ENCODE results near the gene TTC9B.
"Not testable (repeated sequence)": the region's sequence is repeated elsewhere in the genome, so short reads cannot be mapped to it uniquely, and the experiment has no call there.

Gene TTC9B

DNA sequence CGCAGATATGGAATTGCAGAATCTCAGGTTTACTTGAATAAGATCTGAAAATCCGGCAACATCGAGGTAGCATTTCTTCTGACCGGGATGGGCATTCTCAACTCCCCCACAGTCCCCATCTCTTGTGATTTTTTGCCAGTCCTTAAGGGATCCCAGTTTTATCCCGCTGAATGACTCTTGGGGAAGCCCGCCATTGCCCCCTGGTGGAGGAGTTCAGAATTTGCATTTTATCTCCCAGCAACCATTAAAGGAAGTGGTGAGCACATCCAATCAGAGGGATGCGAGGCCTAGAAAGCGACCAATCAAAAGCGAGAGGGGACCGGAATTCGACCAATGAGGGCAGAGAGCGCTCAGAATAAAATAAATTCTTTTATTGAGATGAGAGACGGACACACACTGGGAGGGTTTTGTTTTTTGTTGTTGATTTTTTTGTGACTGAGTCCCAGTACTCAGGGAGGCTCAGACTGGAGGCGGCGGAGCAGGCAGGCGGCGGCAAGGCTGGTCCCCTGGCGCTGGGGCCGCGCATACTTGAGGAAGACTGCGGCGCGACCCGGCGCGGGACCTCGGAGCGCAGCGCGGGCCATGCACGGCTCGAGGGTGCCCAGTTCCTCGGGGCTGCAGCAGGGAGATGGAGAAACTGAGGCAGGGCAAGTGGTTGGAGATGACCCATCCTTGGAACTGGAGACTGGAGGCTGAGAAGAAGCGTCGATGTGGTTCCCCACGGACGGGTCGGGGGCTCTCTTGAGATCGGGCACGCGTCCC lies 3.9 kb upstream of the TTC9B start:
- Histone ChIP-seq H3K4me2 (ENCODE audit: low read length) (no peak overlapping the region), H3K36me3 (ENCODE audit: insufficient read depth, low read length) (no peaks in the 10 kb centered on the region), H3K27me3 (ENCODE audit: insufficient read depth, low read length) (no peaks in the 10 kb centered on the region), H3K9me2 (ENCODE audit: low read depth, low read length) (no peaks in the 10 kb centered on the region), H3K9ac (ENCODE audit: low read length) (no peak overlapping the region), H4K20me1 (ENCODE audit: insufficient read depth, low read length) (no peaks in the 10 kb centered on the region), H3K27ac (ENCODE audit: low read depth, low read length, poor library complexity, severe bottlenecking) (no peak overlapping the region), H3K9me3 (ENCODE audit: low read length) (no peaks in the 10 kb centered on the region), H3K4me3 (ENCODE audit: low read depth, low read length, poor library complexity, severe bottlenecking) (no peak overlapping the region), H2AFZ (ENCODE audit: low read length) (no peak overlapping the region), H3K79me2 (ENCODE audit: insufficient read depth, low read length) (no peaks in the 10 kb centered on the region), H3F3A (ENCODE audit: insufficient read depth, low read length) (no peaks in the 10 kb centered on the region), H3K4me1 (ENCODE audit: insufficient read depth, low read length, severe bottlenecking) (no peaks in the 10 kb centered on the region)
- no peak for TF ChIP-seq EZH2 (IDR thresholded peaks at IDR 0.05; ENCODE audit: borderline replicate concordance, low read length)
- TF ChIP-seq, protein P1, sequence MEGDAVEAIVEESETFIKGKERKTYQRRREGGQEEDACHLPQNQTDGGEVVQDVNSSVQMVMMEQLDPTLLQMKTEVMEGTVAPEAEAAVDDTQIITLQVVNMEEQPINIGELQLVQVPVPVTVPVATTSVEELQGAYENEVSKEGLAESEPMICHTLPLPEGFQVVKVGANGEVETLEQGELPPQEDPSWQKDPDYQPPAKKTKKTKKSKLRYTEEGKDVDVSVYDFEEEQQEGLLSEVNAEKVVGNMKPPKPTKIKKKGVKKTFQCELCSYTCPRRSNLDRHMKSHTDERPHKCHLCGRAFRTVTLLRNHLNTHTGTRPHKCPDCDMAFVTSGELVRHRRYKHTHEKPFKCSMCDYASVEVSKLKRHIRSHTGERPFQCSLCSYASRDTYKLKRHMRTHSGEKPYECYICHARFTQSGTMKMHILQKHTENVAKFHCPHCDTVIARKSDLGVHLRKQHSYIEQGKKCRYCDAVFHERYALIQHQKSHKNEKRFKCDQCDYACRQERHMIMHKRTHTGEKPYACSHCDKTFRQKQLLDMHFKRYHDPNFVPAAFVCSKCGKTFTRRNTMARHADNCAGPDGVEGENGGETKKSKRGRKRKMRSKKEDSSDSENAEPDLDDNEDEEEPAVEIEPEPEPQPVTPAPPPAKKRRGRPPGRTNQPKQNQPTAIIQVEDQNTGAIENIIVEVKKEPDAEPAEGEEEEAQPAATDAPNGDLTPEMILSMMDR (IDR thresholded peaks at IDR 0.05; ENCODE audit: low read length), result peak; percentile 78

DNA sequence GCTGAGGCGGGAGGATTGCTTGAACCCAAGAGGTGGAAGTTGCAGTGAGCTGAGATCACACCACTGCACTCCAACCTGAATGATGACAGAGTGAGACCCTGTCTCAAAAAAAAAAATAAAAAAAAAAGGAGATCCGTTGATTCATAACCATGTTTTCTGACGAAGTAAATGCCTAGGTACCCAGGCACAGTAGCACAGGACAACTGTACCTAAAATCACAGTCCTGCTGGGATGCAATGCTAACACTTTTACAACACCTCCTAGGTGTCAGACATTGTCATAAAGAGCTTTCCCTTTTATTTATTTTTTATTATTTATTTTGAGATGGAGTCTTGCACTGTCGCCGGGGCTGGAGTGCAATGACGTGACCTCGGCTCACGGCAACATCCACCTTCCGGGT lies 2.5 kb upstream of the TTC9B start:
- no peaks in the 10 kb centered on the region for H3K4me1 ChIP-seq (ENCODE audit: insufficient read depth, low read length, severe bottlenecking)
- no peak for TF ChIP-seq EZH2 (IDR thresholded peaks at IDR 0.05; ENCODE audit: borderline replicate concordance, low read length)
- TF ChIP-seq, protein P1 (IDR thresholded peaks at IDR 0.05; ENCODE audit: low read length), result no peak
- no peaks in the 10 kb centered on the region for H3K36me3 ChIP-seq (ENCODE audit: insufficient read depth, low read length)
- no peaks in the 10 kb centered on the region for H3K9me3 ChIP-seq (ENCODE audit: low read length)
- H2AFZ ChIP-seq (ENCODE audit: low read length), result no peak overlapping the region
- no peaks in the 10 kb centered on the region for H4K20me1 ChIP-seq (ENCODE audit: insufficient read depth, low read length)
- no peaks in the 10 kb centered on the region for H3K27me3 ChIP-seq (ENCODE audit: insufficient read depth, low read length)
- no peaks in the 10 kb centered on the region for H3K9me2 ChIP-seq (ENCODE audit: low read depth, low read length)
- no peak overlapping the region for H3K27ac ChIP-seq (ENCODE audit: low read depth, low read length, poor library complexity, severe bottlenecking)
- no peak overlapping the region for H3K4me3 ChIP-seq (ENCODE audit: low read depth, low read length, poor library complexity, severe bottlenecking)
- no peak overlapping the region for H3K4me2 ChIP-seq (ENCODE audit: low read length)
- H3K79me2 ChIP-seq (ENCODE audit: insufficient read depth, low read length), result no peaks in the 10 kb centered on the region
- no peak overlapping the region for H3K9ac ChIP-seq (ENCODE audit: low read length)
- no peaks in the 10 kb centered on the region for H3F3A ChIP-seq (ENCODE audit: insufficient read depth, low read length)

DNA sequence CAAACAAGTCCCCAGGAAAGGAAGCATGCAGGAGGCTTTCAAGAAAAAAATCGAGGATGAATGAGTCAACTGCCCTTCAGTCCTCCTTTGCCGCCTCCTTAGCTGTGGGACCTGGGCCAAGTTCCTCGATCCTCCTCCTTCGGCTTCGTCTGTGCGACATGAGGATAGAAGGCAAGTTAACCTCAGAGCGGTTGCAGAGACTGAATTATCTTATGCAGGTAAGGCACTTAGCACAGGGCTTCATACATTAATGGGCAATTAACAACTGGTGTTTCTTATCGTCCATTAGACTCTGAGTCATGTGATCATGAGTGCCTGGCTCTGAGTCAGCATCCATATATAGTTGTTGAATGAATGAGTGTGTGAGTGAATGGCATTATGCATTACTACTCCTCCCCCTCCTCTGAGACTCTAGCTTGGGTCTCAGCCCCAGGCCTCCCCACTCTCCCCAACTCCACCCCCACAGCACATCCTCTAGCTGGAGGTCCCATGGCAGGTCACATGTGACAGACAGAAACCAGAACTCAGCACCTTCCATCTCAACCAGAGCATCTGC lies 1.6 kb upstream of the TTC9B start:
- H3K27me3 ChIP-seq (ENCODE audit: insufficient read depth, low read length), result no peaks in the 10 kb centered on the region
- H2AFZ ChIP-seq (ENCODE audit: low read length), result no peak overlapping the region
- no peak overlapping the region for H3K9ac ChIP-seq (ENCODE audit: low read length)
- no peaks in the 10 kb centered on the region for H3K4me1 ChIP-seq (ENCODE audit: insufficient read depth, low read length, severe bottlenecking)
- no peaks in the 10 kb centered on the region for H3K36me3 ChIP-seq (ENCODE audit: insufficient read depth, low read length)
- no peaks in the 10 kb centered on the region for H3K79me2 ChIP-seq (ENCODE audit: insufficient read depth, low read length)
- no peaks in the 10 kb centered on the region for H4K20me1 ChIP-seq (ENCODE audit: insufficient read depth, low read length)
- no peaks in the 10 kb centered on the region for H3F3A ChIP-seq (ENCODE audit: insufficient read depth, low read length)
- H3K9me2 ChIP-seq (ENCODE audit: low read depth, low read length), result no peaks in the 10 kb centered on the region
- H3K9me3 ChIP-seq (ENCODE audit: low read length), result no peaks in the 10 kb centered on the region
- no peak for TF ChIP-seq EZH2 (IDR thresholded peaks at IDR 0.05; ENCODE audit: borderline replicate concordance, low read length)
- TF ChIP-seq, protein P1 (IDR thresholded peaks at IDR 0.05; ENCODE audit: low read length), result no peak
- H3K4me2 ChIP-seq (ENCODE audit: low read length), result no peak overlapping the region
- H3K27ac ChIP-seq (ENCODE audit: low read depth, low read length, poor library complexity, severe bottlenecking), result no peak overlapping the region
- no peak overlapping the region for H3K4me3 ChIP-seq (ENCODE audit: low read depth, low read length, poor library complexity, severe bottlenecking)

DNA sequence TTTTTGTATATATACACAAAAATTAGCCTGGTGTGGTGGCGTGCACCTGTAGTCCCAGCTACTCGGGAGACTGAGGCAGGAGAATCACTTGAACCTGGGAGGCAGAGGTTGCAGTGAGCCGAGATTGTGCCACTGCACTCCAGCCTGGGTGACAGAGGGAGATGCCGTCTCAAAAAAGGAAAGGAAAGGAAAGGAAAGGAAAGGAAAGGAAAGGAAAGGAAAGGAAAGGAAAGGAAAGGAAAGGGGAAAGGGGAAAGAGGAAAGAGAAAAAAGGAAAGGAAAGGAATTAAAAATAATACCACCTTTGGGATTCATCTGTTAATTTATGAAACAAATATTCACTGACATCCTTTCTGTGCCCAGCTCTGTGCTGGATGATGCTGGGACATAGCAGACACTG lies 845 bp upstream of the TTC9B start:
- not testable (repeated sequence) for H3K9me3 ChIP-seq (ENCODE audit: low read length); H3K4me2 ChIP-seq (ENCODE audit: low read length); H3K4me1 ChIP-seq (ENCODE audit: insufficient read depth, low read length, severe bottlenecking); H3K27me3 ChIP-seq (ENCODE audit: insufficient read depth, low read length); H3K27ac ChIP-seq (ENCODE audit: low read depth, low read length, poor library complexity, severe bottlenecking); H2AFZ ChIP-seq (ENCODE audit: low read length); H4K20me1 ChIP-seq (ENCODE audit: insufficient read depth, low read length); H3K79me2 ChIP-seq (ENCODE audit: insufficient read depth, low read length); H3K4me3 ChIP-seq (ENCODE audit: low read depth, low read length, poor library complexity, severe bottlenecking); H3K9me2 ChIP-seq (ENCODE audit: low read depth, low read length); H3K9ac ChIP-seq (ENCODE audit: low read length); H3K36me3 ChIP-seq (ENCODE audit: insufficient read depth, low read length); H3F3A ChIP-seq (ENCODE audit: insufficient read depth, low read length)

Measured in OCI-LY1 (cell line).